Epithelial cell of esophagus (primary cell): ENCODE results near the gene CACHD1.
A peak's percentile ranks its signal among the peaks of the same experiment; 100 is the strongest.

ENCODE experiments used
- DNase-seq: peaks from one replicate; pipeline ENCODE4 v3.0.0; 2010; ENCODE audit warnings: low read depth
- H3K4me3 ChIP-seq: 2 replicates; pipeline ENCODE4 v1.5.1; 2011; ENCODE audit warnings: mild to moderate bottlenecking, low read length, control low read depth
- TF ChIP-seq, protein P1 (sequence below): IDR thresholded peaks from 2 replicates; pipeline ENCODE4 v1.5.1; 2011; ENCODE audit warnings: low read depth, mild to moderate bottlenecking, low read length, control low read depth, inconsistent platforms; ENCODE audit not compliant: insufficient read depth; ENCODE audit errors: missing control alignments

CACHD1 gene

DNA sequence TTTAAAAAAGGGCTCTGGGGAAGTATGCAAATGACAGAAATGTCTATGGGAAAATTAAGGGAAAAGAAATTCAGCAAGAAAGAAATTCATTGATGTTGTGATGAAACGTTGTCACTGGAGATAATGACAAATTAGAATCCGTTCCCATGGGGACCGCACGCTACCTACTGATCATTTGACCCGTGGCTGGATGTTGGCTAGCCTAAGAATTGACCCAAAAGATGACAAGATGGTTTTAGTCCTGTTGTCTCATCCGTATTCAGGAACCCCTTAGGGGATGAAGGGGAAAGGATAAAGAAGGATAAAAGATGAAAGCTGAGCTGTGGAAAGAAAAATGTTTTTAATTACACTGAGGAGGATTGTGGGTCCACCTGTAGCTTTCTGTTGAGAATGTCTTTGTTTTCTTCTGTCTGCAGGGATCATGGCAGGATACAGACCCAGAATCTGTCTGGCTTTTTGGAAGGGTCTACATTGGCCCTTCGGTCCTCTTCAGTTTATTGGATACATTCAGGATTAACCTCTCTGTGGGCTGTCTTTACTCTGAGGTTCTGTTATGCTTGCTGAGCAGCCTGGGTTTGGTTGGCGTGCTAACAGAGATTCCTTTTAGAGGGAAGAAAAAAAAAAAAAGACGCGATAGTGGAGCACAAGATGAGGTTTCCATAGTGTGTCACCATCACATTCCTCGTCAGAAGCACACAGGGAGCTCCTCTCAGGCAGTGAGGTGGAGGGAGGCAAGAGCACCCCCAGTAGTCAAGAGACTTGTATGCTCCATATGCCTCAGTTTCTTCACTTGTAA lies 106.2 kb downstream of the CACHD1 start:
- no peak for DNase-seq
- TF ChIP-seq, protein P1, sequence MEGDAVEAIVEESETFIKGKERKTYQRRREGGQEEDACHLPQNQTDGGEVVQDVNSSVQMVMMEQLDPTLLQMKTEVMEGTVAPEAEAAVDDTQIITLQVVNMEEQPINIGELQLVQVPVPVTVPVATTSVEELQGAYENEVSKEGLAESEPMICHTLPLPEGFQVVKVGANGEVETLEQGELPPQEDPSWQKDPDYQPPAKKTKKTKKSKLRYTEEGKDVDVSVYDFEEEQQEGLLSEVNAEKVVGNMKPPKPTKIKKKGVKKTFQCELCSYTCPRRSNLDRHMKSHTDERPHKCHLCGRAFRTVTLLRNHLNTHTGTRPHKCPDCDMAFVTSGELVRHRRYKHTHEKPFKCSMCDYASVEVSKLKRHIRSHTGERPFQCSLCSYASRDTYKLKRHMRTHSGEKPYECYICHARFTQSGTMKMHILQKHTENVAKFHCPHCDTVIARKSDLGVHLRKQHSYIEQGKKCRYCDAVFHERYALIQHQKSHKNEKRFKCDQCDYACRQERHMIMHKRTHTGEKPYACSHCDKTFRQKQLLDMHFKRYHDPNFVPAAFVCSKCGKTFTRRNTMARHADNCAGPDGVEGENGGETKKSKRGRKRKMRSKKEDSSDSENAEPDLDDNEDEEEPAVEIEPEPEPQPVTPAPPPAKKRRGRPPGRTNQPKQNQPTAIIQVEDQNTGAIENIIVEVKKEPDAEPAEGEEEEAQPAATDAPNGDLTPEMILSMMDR: no peak

DNA sequence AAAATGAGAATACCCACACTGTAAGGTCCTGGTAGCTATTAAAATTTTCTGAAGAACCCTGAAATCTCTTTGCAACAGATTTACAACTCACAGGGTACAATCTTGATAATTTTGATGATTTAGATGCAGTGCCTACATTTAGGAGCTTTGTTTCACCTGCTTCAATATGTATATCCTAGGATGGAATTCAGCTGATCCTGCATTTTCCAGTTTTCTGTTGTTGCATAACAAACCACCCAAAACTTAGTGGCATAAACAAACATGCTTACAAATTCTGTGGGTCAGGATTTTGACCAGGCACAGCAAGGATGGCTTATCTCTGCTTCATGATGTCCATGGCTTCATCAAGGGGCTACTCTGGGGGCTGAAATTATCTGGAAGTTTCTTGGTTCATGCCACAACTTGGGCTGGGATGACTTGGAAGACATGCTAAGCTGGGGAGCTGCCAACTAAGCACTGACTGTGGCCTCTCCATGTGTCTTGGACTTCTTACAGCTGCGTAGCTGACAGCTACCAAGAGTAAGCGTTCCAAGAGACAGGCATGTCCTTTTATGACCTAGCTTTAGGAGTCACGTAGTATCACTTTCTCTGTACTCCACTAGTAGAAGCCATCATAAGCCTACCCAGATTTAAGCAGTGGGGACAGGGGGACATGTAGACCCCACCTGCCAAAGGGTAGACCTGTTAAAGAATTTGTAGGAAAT lies 108.5 kb downstream of the CACHD1 start:
- no peak overlapping the region for H3K4me3 ChIP-seq
- peak; percentile 14 for DNase-seq
- TF ChIP-seq, protein P1: no peak

More for the DNA sequence above, 106.2 kb downstream of the CACHD1 start:
- H3K4me3 ChIP-seq: no peak overlapping the region

DNA sequence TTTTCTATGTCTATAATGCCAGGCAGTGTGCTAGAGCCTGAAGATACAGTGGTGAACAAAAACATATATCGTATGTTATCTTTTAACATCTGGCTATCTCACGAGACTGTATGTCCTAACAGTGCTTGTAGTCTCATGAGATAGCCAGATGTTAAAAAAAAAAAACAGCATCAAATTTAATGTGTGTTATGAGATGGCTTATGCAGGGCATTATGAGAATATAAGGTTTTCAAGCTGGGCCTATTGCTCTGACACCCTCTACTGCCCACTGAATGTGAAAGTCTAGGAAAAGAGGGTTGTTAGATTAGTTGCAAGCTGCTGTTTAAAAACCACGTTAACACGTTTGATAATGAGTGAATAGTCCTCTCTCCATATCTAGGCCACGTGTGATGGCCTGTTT lies 109.8 kb downstream of the CACHD1 start:
- H3K4me3 ChIP-seq: no peak overlapping the region
- no peak for DNase-seq
- TF ChIP-seq, protein P1: no peak

DNA sequence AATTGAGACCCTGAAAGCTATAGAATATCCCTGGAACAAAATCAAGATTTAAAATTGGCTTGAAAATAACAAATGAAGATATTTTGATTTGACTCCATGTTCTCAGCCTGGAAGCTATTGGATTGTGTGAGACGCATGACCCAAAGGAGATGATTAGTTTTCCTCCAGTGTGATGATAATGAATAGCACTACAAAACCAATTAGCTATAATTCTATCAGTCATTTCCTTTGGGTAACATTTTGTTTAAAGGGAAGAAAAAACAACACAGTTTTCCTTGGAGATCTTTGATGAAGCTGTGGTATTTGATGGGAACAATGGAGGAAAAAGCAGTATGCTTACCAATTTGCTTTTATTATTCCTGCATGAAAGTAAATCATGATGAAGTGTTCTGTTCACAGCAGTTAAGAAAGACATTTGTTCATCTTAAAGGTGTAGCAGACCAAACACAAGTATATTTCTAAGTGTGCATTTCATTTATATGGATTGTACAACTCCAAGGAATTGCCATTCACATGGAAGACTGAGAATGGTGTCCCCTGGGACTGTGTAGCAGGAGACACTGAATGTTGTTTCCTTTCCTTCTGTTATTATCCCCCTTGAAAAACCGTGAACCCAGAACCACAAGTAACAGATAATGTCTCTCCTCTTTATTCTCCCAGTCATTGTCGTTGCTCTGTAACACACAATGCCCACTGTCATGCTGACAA lies 111.4 kb downstream of the CACHD1 start:
- DNase-seq: no peak
- no peak overlapping the region for H3K4me3 ChIP-seq
- TF ChIP-seq, protein P1: no peak

DNA sequence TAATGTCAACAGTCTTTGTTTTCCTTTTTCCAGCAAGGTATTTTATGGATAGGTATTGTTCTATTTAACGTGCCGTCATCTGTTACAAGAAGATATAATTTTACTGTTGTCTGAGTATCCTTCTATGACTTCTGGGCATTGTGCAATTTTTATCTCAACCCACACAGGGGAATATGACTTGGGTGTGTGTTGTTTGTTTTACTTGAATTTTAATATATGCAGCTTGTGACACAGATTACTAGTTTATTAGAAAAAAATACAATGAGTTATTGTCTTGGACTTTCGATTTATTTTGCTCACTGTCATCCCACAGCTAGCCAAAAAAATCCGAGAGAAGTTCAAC lies 111.9 kb downstream of the CACHD1 start:
- DNase-seq: no peak
- no peak overlapping the region for H3K4me3 ChIP-seq
- TF ChIP-seq, protein P1: no peak

DNA sequence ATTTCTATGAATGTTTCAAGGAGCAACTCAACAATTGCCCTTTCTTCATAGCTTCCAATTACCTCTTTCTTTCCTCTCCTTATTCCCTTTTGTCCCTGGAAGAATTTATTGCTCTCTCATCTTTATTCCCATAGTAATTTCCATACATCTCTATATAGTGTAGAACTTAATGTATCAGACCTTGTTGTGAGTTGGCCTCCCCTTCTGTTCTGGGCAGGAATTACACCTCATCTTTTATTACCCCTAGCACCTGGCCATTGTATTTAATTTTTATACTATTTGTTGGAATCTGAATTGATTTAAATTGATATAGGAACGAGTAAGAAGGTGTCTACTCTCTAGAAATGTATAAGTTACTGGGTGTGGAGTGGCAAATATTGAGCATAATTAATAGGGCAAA lies 114.5 kb downstream of the CACHD1 start:
- TF ChIP-seq, protein P1: peak; percentile 71
- no peak overlapping the region for H3K4me3 ChIP-seq
- peak; percentile 42 for DNase-seq
